ENCODE data around the gene GPR176.
"Not testable (repeated sequence)": the region's sequence is repeated elsewhere in the genome, so short reads cannot be mapped to it uniquely, and the experiment has no call there.

The GPR176 gene

GRCh38 chr15:39856357-39856756, 63.7 kb downstream of the GPR176 start:
- DNase-seq (ENCODE audit: low read depth): no peak

GRCh38 chr15:39855400-39855799, 64.7 kb downstream of the GPR176 start:
- no peak for DNase-seq (ENCODE audit: low read depth)

GRCh38 chr15:39854161-39854560, 65.9 kb downstream of the GPR176 start:
- no peak for DNase-seq (ENCODE audit: low read depth)

GRCh38 chr15:39852250-39852649, 67.8 kb downstream of the GPR176 start:
- no peak for DNase-seq (ENCODE audit: low read depth)

- no peak for DNase-seq (ENCODE audit: low read depth)
Measured at GRCh38 chr15:39851500-39852092, 68.5 kb downstream of the GPR176 start.

- no peak for DNase-seq (ENCODE audit: low read depth)
Measured at GRCh38 chr15:39850436-39850835, 69.6 kb downstream of the GPR176 start.

- DNase-seq (ENCODE audit: low read depth): no peak
Measured at GRCh38 chr15:39846108-39846507, 74.0 kb downstream of the GPR176 start.

- DNase-seq (ENCODE audit: low read depth): no peak
Measured at GRCh38 chr15:39845582-39845981, 74.5 kb downstream of the GPR176 start.

GRCh38 chr15:39843565-39843964, 76.5 kb downstream of the GPR176 start:
- no peak for DNase-seq (ENCODE audit: low read depth)

- DNase-seq (ENCODE audit: low read depth): no peak
Measured at GRCh38 chr15:39837454-39837853, 82.6 kb downstream of the GPR176 start.

GRCh38 chr15:39835550-39835949, 84.5 kb downstream of the GPR176 start:
- DNase-seq (ENCODE audit: low read depth): no peak

GRCh38 chr15:39834256-39834655, 85.8 kb downstream of the GPR176 start:
- no peak for DNase-seq (ENCODE audit: low read depth)

- DNase-seq (ENCODE audit: low read depth): no peak
Measured at GRCh38 chr15:39833515-39833981, 86.5 kb downstream of the GPR176 start.

- no peak for DNase-seq (ENCODE audit: low read depth)
Measured at GRCh38 chr15:39830166-39830565, 89.9 kb downstream of the GPR176 start.

GRCh38 chr15:39828374-39828931, 91.6 kb downstream of the GPR176 start:
- DNase-seq (ENCODE audit: low read depth): no peak

GRCh38 chr15:39826975-39827374, 93.1 kb downstream of the GPR176 start:
- DNase-seq (ENCODE audit: low read depth): no peak

GRCh38 chr15:39823634-39824033, 96.4 kb downstream of the GPR176 start:
- DNase-seq (ENCODE audit: low read depth): no peak

GRCh38 chr15:39820050-39820602, 99.9 kb downstream of the GPR176 start:
- no peak for DNase-seq (ENCODE audit: low read depth)

- DNase-seq (ENCODE audit: low read depth): no peak
Measured at GRCh38 chr15:39819533-39819932, 100.5 kb downstream of the GPR176 start.

- no peak for DNase-seq (ENCODE audit: low read depth)
Measured at GRCh38 chr15:39817892-39818291, 102.2 kb downstream of the GPR176 start.

- DNase-seq (ENCODE audit: low read depth): no peak
Measured at GRCh38 chr15:39814489-39814888, 105.6 kb downstream of the GPR176 start.

GRCh38 chr15:39812651-39813050, 107.4 kb downstream of the GPR176 start:
- DNase-seq (ENCODE audit: low read depth): not testable (repeated sequence)

- DNase-seq (ENCODE audit: low read depth): no peak
Measured at GRCh38 chr15:39808909-39809308, 111.2 kb downstream of the GPR176 start.

- DNase-seq (ENCODE audit: low read depth): no peak
Measured at GRCh38 chr15:39807791-39808190, 112.3 kb downstream of the GPR176 start.

All from CMK (cell line).